ENCODE measurements around the gene ZNF830. TPM values are rescaled to one million over a fixed set of nuclear protein-coding genes. Genes with fewer than 3 reads are reported as not detected.

Gene ZNF830
- total and polyA plus RNA-seq, 9 of the 15 experiments (the other 6 are each of a cell fraction or from before 2014, with no cell fraction given), result 13.1 to 28.7 (median 21.7) TPM

DNA sequence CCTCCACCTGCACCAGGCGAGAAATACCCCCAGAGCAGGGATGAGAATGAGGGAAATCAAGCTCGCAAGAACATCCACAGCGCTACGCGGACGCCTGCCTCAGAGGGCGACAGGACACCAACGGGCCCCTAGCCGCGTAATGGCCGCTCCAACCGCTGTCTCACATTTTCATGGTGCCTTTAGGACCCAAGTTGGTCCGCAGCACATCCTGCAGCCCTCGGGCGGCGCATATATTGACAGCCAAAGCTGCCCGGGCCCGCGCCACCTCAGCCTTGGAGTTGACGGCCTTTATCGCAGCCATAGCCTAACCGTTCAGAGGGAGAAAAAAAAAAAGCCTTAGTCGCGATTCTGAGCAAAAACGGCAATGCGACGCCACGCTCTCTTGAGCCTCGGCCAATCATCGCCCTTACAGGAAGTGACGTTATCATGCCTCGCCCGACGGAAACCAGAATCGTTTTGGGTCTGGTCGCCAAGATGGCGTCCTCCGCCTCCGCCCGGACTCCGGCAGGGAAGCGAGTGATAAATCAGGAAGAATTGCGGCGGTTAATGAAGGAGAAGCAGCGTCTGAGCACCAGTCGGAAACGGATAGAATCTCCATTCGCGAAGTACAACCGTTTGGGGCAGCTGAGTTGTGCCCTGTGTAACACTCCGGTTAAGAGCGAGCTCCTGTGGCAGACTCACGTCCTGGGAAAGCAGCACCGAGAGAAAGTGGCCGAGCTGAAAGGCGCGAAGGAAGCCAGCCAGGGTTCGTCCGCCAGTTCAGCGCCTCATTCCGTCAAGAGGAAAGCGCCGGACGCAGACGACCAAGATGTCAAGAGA is at the start of gene ZNF830, which contains the start of gene CCT6B (continued):
- TF ChIP-seq PRDM10 (IDR thresholded peaks at IDR 0.05; ENCODE audit: partially characterized antibody), result no peak
- TF ChIP-seq MCM5 (IDR thresholded peaks at IDR 0.05; ENCODE audit: low read depth), result no peak
- no peak for TF ChIP-seq TEAD4 (IDR thresholded peaks at IDR 0.05; ENCODE audit: low read length)
- no peak for TF ChIP-seq TEAD4 (CRISPR knock-in tag; IDR thresholded peaks at IDR 0.05; ENCODE audit: borderline replicate concordance)
- TF ChIP-seq, protein P1, sequence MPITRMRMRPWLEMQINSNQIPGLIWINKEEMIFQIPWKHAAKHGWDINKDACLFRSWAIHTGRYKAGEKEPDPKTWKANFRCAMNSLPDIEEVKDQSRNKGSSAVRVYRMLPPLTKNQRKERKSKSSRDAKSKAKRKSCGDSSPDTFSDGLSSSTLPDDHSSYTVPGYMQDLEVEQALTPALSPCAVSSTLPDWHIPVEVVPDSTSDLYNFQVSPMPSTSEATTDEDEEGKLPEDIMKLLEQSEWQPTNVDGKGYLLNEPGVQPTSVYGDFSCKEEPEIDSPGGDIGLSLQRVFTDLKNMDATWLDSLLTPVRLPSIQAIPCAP (CRISPR knock-in tag; IDR thresholded peaks at IDR 0.05; ENCODE audit: borderline replicate concordance), result no peak
- TF ChIP-seq ATF7 (IDR thresholded peaks at IDR 0.05), result peak; percentile 79
- peak; percentile 95 for TF ChIP-seq HDAC2 (IDR thresholded peaks at IDR 0.05)
- TF ChIP-seq, protein P2, sequence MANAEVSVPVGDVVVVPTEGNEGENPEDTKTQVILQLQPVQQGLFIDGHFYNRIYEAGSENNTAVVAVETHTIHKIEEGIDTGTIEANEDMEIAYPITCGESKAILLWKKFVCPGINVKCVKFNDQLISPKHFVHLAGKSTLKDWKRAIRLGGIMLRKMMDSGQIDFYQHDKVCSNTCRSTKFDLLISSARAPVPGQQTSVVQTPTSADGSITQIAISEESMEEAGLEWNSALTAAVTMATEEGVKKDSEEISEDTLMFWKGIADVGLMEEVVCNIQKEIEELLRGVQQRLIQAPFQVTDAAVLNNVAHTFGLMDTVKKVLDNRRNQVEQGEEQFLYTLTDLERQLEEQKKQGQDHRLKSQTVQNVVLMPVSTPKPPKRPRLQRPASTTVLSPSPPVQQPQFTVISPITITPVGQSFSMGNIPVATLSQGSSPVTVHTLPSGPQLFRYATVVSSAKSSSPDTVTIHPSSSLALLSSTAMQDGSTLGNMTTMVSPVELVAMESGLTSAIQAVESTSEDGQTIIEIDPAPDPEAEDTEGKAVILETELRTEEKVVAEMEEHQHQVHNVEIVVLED (CRISPR knock-in tag; IDR thresholded peaks at IDR 0.05), result no peak
- TF ChIP-seq HEY1 (CRISPR knock-in tag; IDR thresholded peaks at IDR 0.05; ENCODE audit: borderline replicate concordance), result no peak
- no peak for TF ChIP-seq BRF2 (IDR thresholded peaks at IDR 0.05; ENCODE audit: borderline replicate concordance, insufficient read depth, insufficient read length)
- no peak for TF ChIP-seq DDX20 (tag; IDR thresholded peaks at IDR 0.05; ENCODE audit: low read depth)
- no peak for TF ChIP-seq NFE2L1 (tag; IDR thresholded peaks at IDR 0.05; ENCODE audit: borderline replicate concordance, low read depth)
- no peak for TF ChIP-seq EWSR1 (IDR thresholded peaks at IDR 0.05; ENCODE audit: borderline replicate concordance, low read depth, partially characterized antibody)
- no peak for TF ChIP-seq RBM25 (IDR thresholded peaks at IDR 0.05; ENCODE audit: low read depth, low read length, severe bottlenecking)
- TF ChIP-seq, protein P3, sequence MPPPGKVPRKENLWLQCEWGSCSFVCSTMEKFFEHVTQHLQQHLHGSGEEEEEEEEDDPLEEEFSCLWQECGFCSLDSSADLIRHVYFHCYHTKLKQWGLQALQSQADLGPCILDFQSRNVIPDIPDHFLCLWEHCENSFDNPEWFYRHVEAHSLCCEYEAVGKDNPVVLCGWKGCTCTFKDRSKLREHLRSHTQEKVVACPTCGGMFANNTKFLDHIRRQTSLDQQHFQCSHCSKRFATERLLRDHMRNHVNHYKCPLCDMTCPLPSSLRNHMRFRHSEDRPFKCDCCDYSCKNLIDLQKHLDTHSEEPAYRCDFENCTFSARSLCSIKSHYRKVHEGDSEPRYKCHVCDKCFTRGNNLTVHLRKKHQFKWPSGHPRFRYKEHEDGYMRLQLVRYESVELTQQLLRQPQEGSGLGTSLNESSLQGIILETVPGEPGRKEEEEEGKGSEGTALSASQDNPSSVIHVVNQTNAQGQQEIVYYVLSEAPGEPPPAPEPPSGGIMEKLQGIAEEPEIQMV (tag; conservative IDR thresholded peaks at IDR 0.05; ENCODE audit: low read depth), result no peak
- no peak for TF ChIP-seq BCL6 (CRISPR knock-in tag; IDR thresholded peaks at IDR 0.05)
- TF ChIP-seq SAFB2 (IDR thresholded peaks at IDR 0.05; ENCODE audit: borderline replicate concordance, low read depth, low read length, severe bottlenecking), result no peak

Measured in K562 (cell line).